SK-N-SH treated with all-trans-retinoic acid at 6 μM for 48 hours (cell line): Measurements from ENCODE around the gene HRH3.

Source experiments
- ESRRG ChIP-seq: fragments of 250-450 bp; sonication (Bioruptor Pico); IDR thresholded peaks from 2 replicates; pipeline ENCODE4 v1.6.1; 2021; ENCODE audit warnings: mild to moderate bottlenecking
- RARB ChIP-seq: fragments of 250-450 bp; sonication (Bioruptor Pico); IDR thresholded peaks from 2 replicates; pipeline ENCODE4 v1.8.0; 2021; ENCODE audit warnings: mild to moderate bottlenecking, moderate library complexity
- SNAI2 ChIP-seq: fragments of 250-450 bp; sonication (Bioruptor Pico); IDR thresholded peaks from 2 replicates; pipeline ENCODE4 v1.5.0; 2020; ENCODE audit warnings: mild to moderate bottlenecking, moderate library complexity

GRCh38 chr20:62195075-62195405 is 25.0 kb downstream of the HRH3 start:
- TF ChIP-seq SNAI2 (no peak), RARB (no peak), ESRRG (CRISPR knock-in tag) (no peak)
